GM12872 (cell line): ENCODE data around the gene GPC6.

Source experiments
- CTCF ChIP-seq: IDR thresholded peaks from 3 replicates; pipeline ENCODE4 v1.5.1; 2011; ENCODE audit warnings: low read depth, mild to moderate bottlenecking, low read length, moderate library complexity; ENCODE audit not compliant: insufficient read depth

Gene GPC6

GRCh38 chr13:94247890-94248289, 1021.3 kb downstream of the GPC6 start:
- TF ChIP-seq CTCF: no peak

- no peak for TF ChIP-seq CTCF
These were observed 1022.0 kb downstream of the GPC6 start for GRCh38 chr13:94248454-94249228.

GRCh38 chr13:94249512-94249911, 1022.9 kb downstream of the GPC6 start:
- no peak for TF ChIP-seq CTCF

GRCh38 chr13:94251831-94252608, 1025.4 kb downstream of the GPC6 start:
- no peak for TF ChIP-seq CTCF

- no peak for TF ChIP-seq CTCF
These were observed 1028.1 kb downstream of the GPC6 start for GRCh38 chr13:94254737-94255136.

- TF ChIP-seq CTCF: no peak
These were observed 1030.1 kb downstream of the GPC6 start for GRCh38 chr13:94256721-94257120.

GRCh38 chr13:94259984-94260383, 1033.4 kb downstream of the GPC6 start:
- no peak for TF ChIP-seq CTCF
